Peyer's patch (tissue), 4 donors: Measurements from ENCODE around the gene IQCH. TPM values are rescaled to one million over a fixed set of nuclear protein-coding genes. Genes with fewer than 3 reads are reported as not detected.
"Not testable (repeated sequence)": the region's sequence is repeated elsewhere in the genome, so short reads cannot be mapped to it uniquely, and the experiment has no call there.

Source experiments
- DNase-seq, 3 donors: peaks; one replicate each; pipeline ENCODE4 v3.0.0-alpha.2; 2017 to 2019
- H3K27ac ChIP-seq, 4 donors: fragments of 200-600 bp; sonication (generic); one replicate each; pipeline ENCODE4 v1.5.1; 2016 to 2019
- H3K27me3 ChIP-seq, 2 donors: fragments of 200-600 bp; sonication (generic); one replicate each; pipeline ENCODE4 v1.5.1; 2019
- H3K36me3 ChIP-seq, 3 donors: fragments of 200-600 bp; sonication (generic); one replicate each; pipeline ENCODE4 v1.5.1; 2016 to 2019
- H3K4me1 ChIP-seq, 4 donors: fragments of 200-600 bp; sonication (generic); one replicate each; pipeline ENCODE4 v1.5.1; 2016 to 2019
- H3K4me3 ChIP-seq, 4 donors: fragments of 200-600 bp; sonication (generic); 1 replicate in 3 of 4; 2 replicates in 1 of 4; pipeline ENCODE4 v1.5.1; 2016 to 2019; ENCODE audit warnings: mild to moderate bottlenecking in 1 of 4
- H3K9me3 ChIP-seq, 4 donors: fragments of 200-600 bp; sonication (generic); one replicate each; pipeline ENCODE4 v1.5.1; 2016 to 2019; ENCODE audit warnings: mild to moderate bottlenecking in 1 of 4
- POLR2A ChIP-seq, 2 donors: fragments of 450-650 bp; IDR thresholded peaks; one replicate each; pipeline ENCODE4 v1.5.1; 2017; ENCODE audit warnings: antibody characterized with exemption in 2 of 2, mild to moderate bottlenecking in 2 of 2, moderate library complexity in 2 of 2
- total RNA-seq, 4 donors: library from RNA; depleted of rRNA; stranded (reverse); fragments of >200 nt; gene quantifications; one replicate each; pipeline ENCODE4 v1.1.0, GENCODE V29; 2016
- TF ChIP-seq, protein P1 (sequence below), 6 experiments: fragments of 450-650 bp in 4 of 6; fragments of 200-600 bp in 2 of 6; sonication (generic) in 1 of 6; IDR thresholded peaks; one replicate each; pipeline ENCODE4 v1.5.1; 2017 to 2019; ENCODE audit warnings: antibody characterized with exemption in 6 of 6, mild to moderate bottlenecking in 3 of 6, moderate library complexity in 1 of 6

The IQCH gene
- total RNA-seq, 4 donors from 2014 or later: 0.53 to 1.2 (median 0.88) TPM

DNA sequence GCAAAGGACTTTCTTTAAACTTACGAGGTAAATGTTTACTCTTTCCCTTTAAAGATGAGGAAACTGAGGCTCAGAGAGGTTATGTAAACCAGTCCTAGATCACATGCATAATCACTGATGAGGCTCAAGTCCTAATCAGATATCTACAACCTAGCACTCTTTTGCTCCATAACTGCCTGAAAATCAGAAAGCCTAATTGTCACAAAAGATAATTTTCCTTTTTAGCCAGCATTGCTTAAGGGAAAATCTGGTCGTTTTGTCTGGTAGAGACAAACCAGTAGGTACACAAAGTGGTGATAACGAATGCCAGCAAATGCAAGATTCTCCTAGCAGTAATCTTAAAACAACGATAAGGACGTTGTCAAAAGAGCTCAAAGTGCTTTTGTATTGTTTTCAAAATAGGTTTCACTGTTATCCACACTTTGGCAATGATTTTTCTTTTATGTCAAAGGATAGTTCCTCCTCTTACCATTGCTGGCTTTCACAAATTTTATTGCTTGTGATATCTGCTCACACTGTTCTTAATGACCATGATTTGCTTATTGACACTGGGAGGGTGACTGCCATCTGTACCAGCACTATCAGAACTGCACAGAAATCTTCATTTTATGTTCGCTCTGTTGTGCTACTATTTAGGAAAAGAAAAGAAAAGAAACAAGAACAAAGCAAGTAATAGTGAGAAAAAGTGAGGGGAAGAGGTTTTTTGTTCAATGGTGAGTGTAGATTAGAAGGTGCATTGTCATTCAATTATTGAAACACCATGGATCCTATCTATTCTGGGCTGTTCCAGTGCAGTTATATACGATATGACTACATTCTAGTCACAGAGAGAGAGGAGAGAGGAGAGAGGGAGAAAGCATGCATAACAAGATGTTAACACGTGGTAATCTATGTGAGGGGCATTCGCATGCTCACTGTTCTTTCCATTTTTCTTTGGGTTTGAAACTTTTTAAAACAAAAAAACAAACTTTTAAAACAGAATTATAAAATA, 13.7 kb downstream of the IQCH start:
- no peaks in the 10 kb centered on the region for H3K36me3 ChIP-seq
- no peak for DNase-seq
- H3K4me1 ChIP-seq: no peaks in the 10 kb centered on the region
- H3K9me3 ChIP-seq: no peaks in the 10 kb centered on the region
- H3K27me3 ChIP-seq: no peaks in the 10 kb centered on the region
- H3K4me3 ChIP-seq: no peak overlapping the region
- no peak for TF ChIP-seq POLR2A (IDR thresholded peaks at IDR 0.05)
- TF ChIP-seq, protein P1, sequence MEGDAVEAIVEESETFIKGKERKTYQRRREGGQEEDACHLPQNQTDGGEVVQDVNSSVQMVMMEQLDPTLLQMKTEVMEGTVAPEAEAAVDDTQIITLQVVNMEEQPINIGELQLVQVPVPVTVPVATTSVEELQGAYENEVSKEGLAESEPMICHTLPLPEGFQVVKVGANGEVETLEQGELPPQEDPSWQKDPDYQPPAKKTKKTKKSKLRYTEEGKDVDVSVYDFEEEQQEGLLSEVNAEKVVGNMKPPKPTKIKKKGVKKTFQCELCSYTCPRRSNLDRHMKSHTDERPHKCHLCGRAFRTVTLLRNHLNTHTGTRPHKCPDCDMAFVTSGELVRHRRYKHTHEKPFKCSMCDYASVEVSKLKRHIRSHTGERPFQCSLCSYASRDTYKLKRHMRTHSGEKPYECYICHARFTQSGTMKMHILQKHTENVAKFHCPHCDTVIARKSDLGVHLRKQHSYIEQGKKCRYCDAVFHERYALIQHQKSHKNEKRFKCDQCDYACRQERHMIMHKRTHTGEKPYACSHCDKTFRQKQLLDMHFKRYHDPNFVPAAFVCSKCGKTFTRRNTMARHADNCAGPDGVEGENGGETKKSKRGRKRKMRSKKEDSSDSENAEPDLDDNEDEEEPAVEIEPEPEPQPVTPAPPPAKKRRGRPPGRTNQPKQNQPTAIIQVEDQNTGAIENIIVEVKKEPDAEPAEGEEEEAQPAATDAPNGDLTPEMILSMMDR (IDR thresholded peaks at IDR 0.05): peak in 1 of 6 experiments; percentile 16
- H3K27ac ChIP-seq: no peak overlapping the region

- TF ChIP-seq, protein P1 (IDR thresholded peaks at IDR 0.05): no peak
- no peak for TF ChIP-seq POLR2A (IDR thresholded peaks at IDR 0.05)
- Histone ChIP-seq H3K9me3 (no peaks in the 10 kb centered on the region), H3K27me3 (no peaks in the 10 kb centered on the region), H3K4me3 (no peak overlapping the region), H3K36me3 (no peaks in the 10 kb centered on the region), H3K4me1 (no peaks in the 10 kb centered on the region), H3K27ac (no peak overlapping the region)
- DNase-seq: no peak
These were observed 19.6 kb downstream of the IQCH start for GRCh38 chr15:67274236-67274635.

- no peaks in the 10 kb centered on the region for H3K9me3 ChIP-seq
- no peak overlapping the region for H3K4me3 ChIP-seq
- no peaks in the 10 kb centered on the region for H3K4me1 ChIP-seq
- no peaks in the 10 kb centered on the region for H3K36me3 ChIP-seq
- DNase-seq: no peak
- TF ChIP-seq, protein P1 (IDR thresholded peaks at IDR 0.05): no peak
- no peak for TF ChIP-seq POLR2A (IDR thresholded peaks at IDR 0.05)
- no peaks in the 10 kb centered on the region for H3K27me3 ChIP-seq
- no peak overlapping the region for H3K27ac ChIP-seq
These were observed 22.1 kb downstream of the IQCH start for GRCh38 chr15:67276666-67277065.

- no peak overlapping the region for H3K27ac ChIP-seq
- TF ChIP-seq POLR2A (IDR thresholded peaks at IDR 0.05): no peak
- TF ChIP-seq, protein P1 (IDR thresholded peaks at IDR 0.05): no peak
- no peaks in the 10 kb centered on the region for H3K36me3 ChIP-seq
- no peak overlapping the region for H3K4me3 ChIP-seq
- no peaks in the 10 kb centered on the region for H3K9me3 ChIP-seq
- H3K27me3 ChIP-seq: no peaks in the 10 kb centered on the region
- no peaks in the 10 kb centered on the region for H3K4me1 ChIP-seq
- DNase-seq: no peak
These were observed 25.6 kb downstream of the IQCH start for GRCh38 chr15:67280217-67280616.

DNA sequence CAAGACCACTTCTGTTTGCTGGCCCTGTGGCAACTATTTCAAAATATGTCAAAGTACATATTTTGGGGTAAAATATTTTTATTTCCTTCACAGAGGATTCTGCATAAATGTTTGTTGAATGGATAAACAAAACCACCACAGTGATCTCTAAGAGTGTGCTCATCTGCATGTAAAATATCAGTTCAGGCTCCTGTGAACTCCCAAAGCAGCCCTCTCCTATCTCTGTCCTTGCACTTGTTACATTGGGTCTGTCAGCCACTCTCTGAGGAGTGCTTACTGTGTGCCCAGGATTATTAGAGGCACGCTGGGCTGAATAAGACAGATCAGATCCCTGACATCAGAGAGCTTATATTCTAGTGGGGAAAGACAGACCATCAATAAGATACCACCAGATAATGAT, 27.1 kb downstream of the IQCH start:
- H3K9me3 ChIP-seq: no peaks in the 10 kb centered on the region
- H3K36me3 ChIP-seq: no peaks in the 10 kb centered on the region
- H3K4me3 ChIP-seq: no peak overlapping the region
- H3K27me3 ChIP-seq: no peaks in the 10 kb centered on the region
- no peaks in the 10 kb centered on the region for H3K4me1 ChIP-seq
- no peak for DNase-seq
- TF ChIP-seq, protein P1 (IDR thresholded peaks at IDR 0.05): no peak
- TF ChIP-seq POLR2A (IDR thresholded peaks at IDR 0.05): no peak
- no peak overlapping the region for H3K27ac ChIP-seq

- H3K4me3 ChIP-seq, H3K36me3 ChIP-seq, H3K27me3 ChIP-seq, H3K27ac ChIP-seq, H3K9me3 ChIP-seq, H3K4me1 ChIP-seq, DNase-seq: not testable (repeated sequence)
These were observed 31.0 kb downstream of the IQCH start for GRCh38 chr15:67285625-67286024.

GRCh38 chr15:67286400-67286799, 31.8 kb downstream of the IQCH start:
- H3K9me3 ChIP-seq, H3K4me3 ChIP-seq, DNase-seq, H3K4me1 ChIP-seq, H3K36me3 ChIP-seq, H3K27ac ChIP-seq, H3K27me3 ChIP-seq: not testable (repeated sequence)
